Right lobe of liver (tissue), 4 donors: Measurements from ENCODE around the gene OOSP2.

Experiments
- POLR2A ChIP-seq: fragments of 450-650 bp; IDR thresholded peaks from one replicate; pipeline ENCODE4 v1.6.1; 2017; ENCODE audit warnings: antibody characterized with exemption, mild to moderate bottlenecking
- TF ChIP-seq, protein P1 (sequence below), 4 donors: fragments of 200-600 bp in 3 of 4; fragments of 450-650 bp in 1 of 4; IDR thresholded peaks; one replicate each; pipeline versions ENCODE4 v1.5.1 to v1.8.0; 2016 to 2022; ENCODE audit warnings: antibody characterized with exemption in 4 of 4, mild to moderate bottlenecking in 2 of 4
- donor health status: DM: no; HTN: no; CAD: no.
- donor health status: DM: no; HTN: no; CAD: no.
- donor health status: DM: no; HTN: yes; CAD: no.

DNA sequence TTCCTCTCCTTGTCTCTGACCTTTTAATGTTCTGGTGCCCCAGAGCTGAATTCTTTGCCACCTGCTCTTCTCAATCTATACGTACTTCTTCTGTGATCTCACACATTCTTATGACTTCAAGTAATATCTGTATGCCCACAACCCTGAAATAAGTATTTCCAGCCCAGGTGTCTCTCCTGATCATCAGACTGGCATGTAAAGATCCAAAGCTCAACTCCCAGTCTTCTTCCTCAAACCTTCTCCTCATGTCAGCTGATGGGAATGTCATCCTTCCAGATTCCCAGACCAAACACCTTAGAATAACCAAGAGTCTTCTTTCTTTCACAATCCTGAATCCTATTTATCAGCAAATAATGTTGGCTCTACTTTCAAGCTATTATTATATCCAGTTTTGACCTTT lies 25.6 kb downstream of the OOSP2 start:
- TF ChIP-seq POLR2A: no peak
- TF ChIP-seq, protein P1, sequence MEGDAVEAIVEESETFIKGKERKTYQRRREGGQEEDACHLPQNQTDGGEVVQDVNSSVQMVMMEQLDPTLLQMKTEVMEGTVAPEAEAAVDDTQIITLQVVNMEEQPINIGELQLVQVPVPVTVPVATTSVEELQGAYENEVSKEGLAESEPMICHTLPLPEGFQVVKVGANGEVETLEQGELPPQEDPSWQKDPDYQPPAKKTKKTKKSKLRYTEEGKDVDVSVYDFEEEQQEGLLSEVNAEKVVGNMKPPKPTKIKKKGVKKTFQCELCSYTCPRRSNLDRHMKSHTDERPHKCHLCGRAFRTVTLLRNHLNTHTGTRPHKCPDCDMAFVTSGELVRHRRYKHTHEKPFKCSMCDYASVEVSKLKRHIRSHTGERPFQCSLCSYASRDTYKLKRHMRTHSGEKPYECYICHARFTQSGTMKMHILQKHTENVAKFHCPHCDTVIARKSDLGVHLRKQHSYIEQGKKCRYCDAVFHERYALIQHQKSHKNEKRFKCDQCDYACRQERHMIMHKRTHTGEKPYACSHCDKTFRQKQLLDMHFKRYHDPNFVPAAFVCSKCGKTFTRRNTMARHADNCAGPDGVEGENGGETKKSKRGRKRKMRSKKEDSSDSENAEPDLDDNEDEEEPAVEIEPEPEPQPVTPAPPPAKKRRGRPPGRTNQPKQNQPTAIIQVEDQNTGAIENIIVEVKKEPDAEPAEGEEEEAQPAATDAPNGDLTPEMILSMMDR (IDR thresholded peaks at IDR 0.05): no peak
